Neural crest cell (in vitro differentiated cells): Measurements from ENCODE around the gene IFI27. TPM values are rescaled to one million over a fixed set of nuclear protein-coding genes. Genes with fewer than 3 reads are reported as not detected.

Source experiments
- DNase-seq: peaks from one replicate; pipeline ENCODE4 v3.0.0; 2021; ENCODE audit warnings: low read depth, mixed read lengths, low spot score
- H3K27ac Mint-ChIP-seq: one replicate; pipeline ENCODE4 v1.8.0; 2021; ENCODE audit warnings: mild to moderate bottlenecking, mixed read lengths; ENCODE audit not compliant: unreplicated experiment
- H3K27me3 Mint-ChIP-seq: 2 replicates; pipeline ENCODE4 v1.8.0; 2021; ENCODE audit warnings: low read depth, mild to moderate bottlenecking, mixed read lengths
- H3K36me3 Mint-ChIP-seq: 2 replicates; pipeline ENCODE4 v1.8.0; 2021; ENCODE audit warnings: low read depth, mild to moderate bottlenecking, mixed read lengths
- H3K4me1 Mint-ChIP-seq: 2 replicates; pipeline ENCODE4 v1.8.0; 2021; ENCODE audit warnings: mixed read lengths
- H3K4me3 Mint-ChIP-seq: one replicate; pipeline ENCODE4 v1.8.0; 2021; ENCODE audit warnings: mild to moderate bottlenecking, mixed read lengths
- H3K9me3 Mint-ChIP-seq: 2 replicates; pipeline ENCODE4 v1.8.0; 2021; ENCODE audit warnings: mixed read lengths
- total RNA-seq: library from RNA; stranded (reverse); gene quantifications from 2 replicates; pipeline ENCODE4 v1.2.1, GENCODE V29; 2021
- TF ChIP-seq, protein P1 (sequence below): fragments of 200-600 bp; sonication (generic); conservative IDR thresholded peaks from 2 replicates; pipeline ENCODE4 v1.5.0; 2021; ENCODE audit warnings: antibody characterized with exemption, mild to moderate bottlenecking

The IFI27 gene
- total RNA-seq, 1 donor from 2014 or later: 9.5 TPM

- Mint-ChIP-seq H3K27ac (no peak overlapping the region), H3K9me3 (peaks cover 14% of the 10 kb centered on the region), H3K27me3 (no peaks in the 10 kb centered on the region), H3K4me1 (peaks cover 43% of the 10 kb centered on the region), H3K4me3 (peak overlapping the region; percentile 31), H3K36me3 (peaks cover 47% of the 10 kb centered on the region)
- DNase-seq: no peak
- TF ChIP-seq, protein P1, sequence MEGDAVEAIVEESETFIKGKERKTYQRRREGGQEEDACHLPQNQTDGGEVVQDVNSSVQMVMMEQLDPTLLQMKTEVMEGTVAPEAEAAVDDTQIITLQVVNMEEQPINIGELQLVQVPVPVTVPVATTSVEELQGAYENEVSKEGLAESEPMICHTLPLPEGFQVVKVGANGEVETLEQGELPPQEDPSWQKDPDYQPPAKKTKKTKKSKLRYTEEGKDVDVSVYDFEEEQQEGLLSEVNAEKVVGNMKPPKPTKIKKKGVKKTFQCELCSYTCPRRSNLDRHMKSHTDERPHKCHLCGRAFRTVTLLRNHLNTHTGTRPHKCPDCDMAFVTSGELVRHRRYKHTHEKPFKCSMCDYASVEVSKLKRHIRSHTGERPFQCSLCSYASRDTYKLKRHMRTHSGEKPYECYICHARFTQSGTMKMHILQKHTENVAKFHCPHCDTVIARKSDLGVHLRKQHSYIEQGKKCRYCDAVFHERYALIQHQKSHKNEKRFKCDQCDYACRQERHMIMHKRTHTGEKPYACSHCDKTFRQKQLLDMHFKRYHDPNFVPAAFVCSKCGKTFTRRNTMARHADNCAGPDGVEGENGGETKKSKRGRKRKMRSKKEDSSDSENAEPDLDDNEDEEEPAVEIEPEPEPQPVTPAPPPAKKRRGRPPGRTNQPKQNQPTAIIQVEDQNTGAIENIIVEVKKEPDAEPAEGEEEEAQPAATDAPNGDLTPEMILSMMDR: no peak
Measured at GRCh38 chr14:94077111-94077821, 33.3 kb upstream of the IFI27 start.

GRCh38 chr14:94077823-94078222, 32.7 kb upstream of the IFI27 start:
- DNase-seq: no peak
- Mint-ChIP-seq H3K4me1 (peaks cover 46% of the 10 kb centered on the region), H3K27me3 (no peaks in the 10 kb centered on the region), H3K9me3 (peaks cover 13% of the 10 kb centered on the region), H3K27ac (no peak overlapping the region), H3K36me3 (peaks cover 44% of the 10 kb centered on the region), H3K4me3 (peak overlapping the region; percentile 98)
- TF ChIP-seq, protein P1: no peak

GRCh38 chr14:94079891-94080620, 30.5 kb upstream of the IFI27 start:
- TF ChIP-seq, protein P1: no peak
- Mint-ChIP-seq H3K9me3 (peaks cover 6% of the 10 kb centered on the region), H3K4me1 (peaks cover 53% of the 10 kb centered on the region), H3K27ac (peak overlapping the region; percentile 99), H3K4me3 (peak overlapping the region; percentile 98), H3K36me3 (peaks cover 36% of the 10 kb centered on the region), H3K27me3 (no peaks in the 10 kb centered on the region)
- DNase-seq: no peak

DNA sequence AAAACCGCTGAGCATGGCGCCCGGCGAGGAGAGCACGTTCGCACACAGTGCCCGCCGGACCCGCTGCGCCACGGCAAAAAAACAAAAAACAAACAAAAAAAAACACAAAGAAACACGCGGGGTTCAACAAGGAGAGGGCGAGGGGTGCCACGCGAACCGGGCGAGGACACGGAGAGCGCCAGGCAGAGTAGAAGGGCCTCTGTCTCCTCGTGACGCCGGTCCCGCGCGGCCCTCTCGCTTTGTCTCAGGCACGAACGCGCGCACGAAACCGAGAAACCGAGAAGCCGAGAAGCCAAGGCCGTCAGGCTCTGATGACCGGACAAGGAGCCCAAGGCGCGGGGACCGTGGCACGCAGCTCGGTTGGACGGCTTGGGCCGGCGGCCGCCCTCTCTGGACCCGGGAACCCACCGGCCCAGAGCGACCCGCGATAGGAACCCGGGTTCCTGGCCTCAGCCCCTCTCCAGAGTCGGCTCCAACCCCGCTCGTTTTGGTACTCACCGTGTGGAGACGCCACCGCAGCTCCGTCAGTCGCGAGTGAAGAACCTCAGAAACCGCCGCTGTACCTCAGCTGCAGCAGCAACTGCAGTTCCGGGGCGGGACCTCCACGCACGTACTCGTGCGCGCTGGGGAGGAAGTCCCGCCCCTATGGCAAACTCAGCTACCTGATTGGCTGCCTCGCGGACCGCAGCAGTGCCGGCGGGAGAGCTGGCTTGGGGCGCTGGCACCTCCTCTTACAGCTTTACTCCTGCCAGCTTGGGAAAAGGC, 29.7 kb upstream of the IFI27 start, which contains the start of the genes DDX24 and IFI27L1:
DDX24 (minus strand) TSS at position 582 of the 765 bp plus-strand sequence. CDS start 1,460 bp downstream, outside the sequence.
IFI27L1 (plus strand) TSS at position 690 of the 765 bp plus-strand sequence. CDS start 15,628 bp downstream, outside the sequence.
- H3K27ac Mint-ChIP-seq: peak within 1 kb of the TSS; percentile 99

More for the DNA sequence above, 29.7 kb upstream of the IFI27 start, which contains the start of the genes DDX24 and IFI27L1:
- peak; percentile 92 for DNase-seq
- Mint-ChIP-seq H3K27me3 (no peaks in the 10 kb centered on the region), H3K36me3 (peaks cover 29% of the 10 kb centered on the region), H3K9me3 (no peaks in the 10 kb centered on the region), H3K4me1 (peaks cover 53% of the 10 kb centered on the region), H3K4me3 (peak within 1 kb of the TSS; percentile 98)
- TF ChIP-seq, protein P1: no peak
